Vagina (tissue), 2 donors: ENCODE measurements around the gene LIPE. TPM values are rescaled to one million over a fixed set of nuclear protein-coding genes. Genes with fewer than 3 reads are reported as not detected.

ENCODE experiments used
- DNase-seq, 2 donors: peaks; one replicate each; pipeline ENCODE4 v3.0.0-alpha.2; 2017; ENCODE audit errors: extremely low spot score in 2 of 2
- H3K27ac ChIP-seq: fragments of 200-600 bp; sonication (generic); one replicate; pipeline ENCODE4 v1.5.1; 2019
- H3K27me3 ChIP-seq: fragments of 200-600 bp; sonication (generic); one replicate; pipeline ENCODE4 v1.5.1; 2019
- H3K36me3 ChIP-seq, 2 donors: fragments of 200-600 bp; sonication (generic); one replicate each; pipeline ENCODE4 v1.5.1; 2017 to 2019
- H3K4me1 ChIP-seq: fragments of 200-600 bp; sonication (generic); one replicate; pipeline ENCODE4 v1.5.1; 2019
- H3K4me3 ChIP-seq, 2 donors: fragments of 200-600 bp; sonication (generic); 1 replicate in 1 of 2; 2 replicates in 1 of 2; pipeline ENCODE4 v1.5.1; 2016 to 2019
- H3K9me3 ChIP-seq: fragments of 200-600 bp; sonication (generic); one replicate; pipeline ENCODE4 v1.5.1; 2019
- CTCF ChIP-seq, 3 experiments: fragments of 450-650 bp in 2 of 3; fragments of 200-600 bp in 1 of 3; sonication (generic) in 1 of 3; IDR thresholded peaks; one replicate each; pipeline ENCODE4 v1.5.1; 2017 to 2019; ENCODE audit warnings: antibody characterized with exemption in 3 of 3, mild to moderate bottlenecking in 2 of 3, moderate library complexity in 2 of 3
- POLR2A ChIP-seq, 2 donors: fragments of 450-650 bp; IDR thresholded peaks; one replicate each; pipeline ENCODE4 v1.6.1; 2017; ENCODE audit warnings: antibody characterized with exemption in 2 of 2, mild to moderate bottlenecking in 2 of 2, moderate library complexity in 2 of 2
- POLR2AphosphoS5 ChIP-seq, 2 donors: sonication (generic); formaldehyde crosslinking; IDR thresholded peaks; one replicate each; pipeline ENCODE4 v1.9.0; 2017; ENCODE audit warnings: antibody characterized with exemption in 2 of 2, mild to moderate bottlenecking in 2 of 2, low read depth in 1 of 2; ENCODE audit not compliant: insufficient read depth in 1 of 2
- intact Hi-C: fragments of 100-400 bp; cut with DNase I; formaldehyde crosslinking; loops from one replicate; pipeline ENCODE4 v1.15.1; 2023
- total RNA-seq: library from RNA; depleted of rRNA; stranded (reverse); fragments of >200 nt; gene quantifications from one replicate; pipeline ENCODE4 v1.2.3, GENCODE V29; 2016

LIPE gene, protein sequence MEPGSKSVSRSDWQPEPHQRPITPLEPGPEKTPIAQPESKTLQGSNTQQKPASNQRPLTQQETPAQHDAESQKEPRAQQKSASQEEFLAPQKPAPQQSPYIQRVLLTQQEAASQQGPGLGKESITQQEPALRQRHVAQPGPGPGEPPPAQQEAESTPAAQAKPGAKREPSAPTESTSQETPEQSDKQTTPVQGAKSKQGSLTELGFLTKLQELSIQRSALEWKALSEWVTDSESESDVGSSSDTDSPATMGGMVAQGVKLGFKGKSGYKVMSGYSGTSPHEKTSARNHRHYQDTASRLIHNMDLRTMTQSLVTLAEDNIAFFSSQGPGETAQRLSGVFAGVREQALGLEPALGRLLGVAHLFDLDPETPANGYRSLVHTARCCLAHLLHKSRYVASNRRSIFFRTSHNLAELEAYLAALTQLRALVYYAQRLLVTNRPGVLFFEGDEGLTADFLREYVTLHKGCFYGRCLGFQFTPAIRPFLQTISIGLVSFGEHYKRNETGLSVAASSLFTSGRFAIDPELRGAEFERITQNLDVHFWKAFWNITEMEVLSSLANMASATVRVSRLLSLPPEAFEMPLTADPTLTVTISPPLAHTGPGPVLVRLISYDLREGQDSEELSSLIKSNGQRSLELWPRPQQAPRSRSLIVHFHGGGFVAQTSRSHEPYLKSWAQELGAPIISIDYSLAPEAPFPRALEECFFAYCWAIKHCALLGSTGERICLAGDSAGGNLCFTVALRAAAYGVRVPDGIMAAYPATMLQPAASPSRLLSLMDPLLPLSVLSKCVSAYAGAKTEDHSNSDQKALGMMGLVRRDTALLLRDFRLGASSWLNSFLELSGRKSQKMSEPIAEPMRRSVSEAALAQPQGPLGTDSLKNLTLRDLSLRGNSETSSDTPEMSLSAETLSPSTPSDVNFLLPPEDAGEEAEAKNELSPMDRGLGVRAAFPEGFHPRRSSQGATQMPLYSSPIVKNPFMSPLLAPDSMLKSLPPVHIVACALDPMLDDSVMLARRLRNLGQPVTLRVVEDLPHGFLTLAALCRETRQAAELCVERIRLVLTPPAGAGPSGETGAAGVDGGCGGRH
- total RNA-seq = 102 TPM

GRCh38 chr19:42427313-42427712, at the start of gene LIPE:
LIPE (minus strand) TSS chr19:42427388; CDS start chr19:42427149, 239 bp downstream.
- H3K4me3 ChIP-seq = no peak within 1 kb of the TSS
- peaks cover 7% of the 10 kb centered on the region for H3K27me3 ChIP-seq
- H3K27ac ChIP-seq = no peak within 1 kb of the TSS
- no peaks in the 10 kb centered on the region for H3K36me3 ChIP-seq
- no peaks in the 10 kb centered on the region for H3K9me3 ChIP-seq
- intact Hi-C loops = no loop called here
- no peak for TF ChIP-seq POLR2A (IDR thresholded peaks at IDR 0.05)
- H3K4me1 ChIP-seq = peaks cover 27% of the 10 kb centered on the region
- no peak for DNase-seq

- Histone ChIP-seq H3K27ac (no peak overlapping the region), H3K4me3 (no peak overlapping the region), H3K4me1 (peaks cover 12% of the 10 kb centered on the region), H3K9me3 (no peaks in the 10 kb centered on the region), H3K27me3 (no peaks in the 10 kb centered on the region), H3K36me3 (no peaks in the 10 kb centered on the region)
- no peak for TF ChIP-seq POLR2A (IDR thresholded peaks at IDR 0.05)
- no peak for TF ChIP-seq POLR2AphosphoS5 (IDR thresholded peaks at IDR 0.05; ENCODE audit: insufficient read depth in 1 of 2, low read depth in 1 of 2)
- no peak for DNase-seq
- intact Hi-C loops = no loop called here
These were observed 48.2 kb upstream of the LIPE start for GRCh38 chr19:42475366-42475765.

GRCh38 chr19:42474743-42475142, 47.6 kb upstream of the LIPE start:
- Histone ChIP-seq H3K27me3 (no peaks in the 10 kb centered on the region), H3K36me3 (no peaks in the 10 kb centered on the region), H3K4me3 (no peak overlapping the region), H3K4me1 (peaks cover 12% of the 10 kb centered on the region), H3K27ac (no peak overlapping the region), H3K9me3 (no peaks in the 10 kb centered on the region)
- no peak for DNase-seq
- intact Hi-C loops = no loop called here
- TF ChIP-seq POLR2AphosphoS5 (IDR thresholded peaks at IDR 0.05; ENCODE audit: insufficient read depth in 1 of 2, low read depth in 1 of 2) (no peak), POLR2A (IDR thresholded peaks at IDR 0.05) (no peak), CTCF (IDR thresholded peaks at IDR 0.05) (no peak)

- DNase-seq = no peak
- TF ChIP-seq POLR2AphosphoS5 (IDR thresholded peaks at IDR 0.05; ENCODE audit: insufficient read depth in 1 of 2, low read depth in 1 of 2) (no peak), CTCF (IDR thresholded peaks at IDR 0.05) (no peak), POLR2A (IDR thresholded peaks at IDR 0.05) (no peak)
- no peaks in the 10 kb centered on the region for H3K9me3 ChIP-seq
- no peak overlapping the region for H3K27ac ChIP-seq
- no peaks in the 10 kb centered on the region for H3K36me3 ChIP-seq
- H3K27me3 ChIP-seq = no peaks in the 10 kb centered on the region
- H3K4me3 ChIP-seq = no peak overlapping the region
- H3K4me1 ChIP-seq = peaks cover 12% of the 10 kb centered on the region
- intact Hi-C loops = no loop called here
These were observed 46.5 kb upstream of the LIPE start for GRCh38 chr19:42473686-42474085.

GRCh38 chr19:42472402-42473147, 45.4 kb upstream of the LIPE start:
- DNase-seq = no peak
- TF ChIP-seq POLR2AphosphoS5 (IDR thresholded peaks at IDR 0.05; ENCODE audit: insufficient read depth in 1 of 2, low read depth in 1 of 2) = no peak
- no peak for TF ChIP-seq CTCF (IDR thresholded peaks at IDR 0.05)
- no peak for TF ChIP-seq POLR2A (IDR thresholded peaks at IDR 0.05)
- H3K27ac ChIP-seq = no peak overlapping the region
- H3K27me3 ChIP-seq = no peaks in the 10 kb centered on the region
- peaks cover 12% of the 10 kb centered on the region for H3K4me1 ChIP-seq
- intact Hi-C loops = no loop called here
- no peaks in the 10 kb centered on the region for H3K36me3 ChIP-seq
- no peak overlapping the region for H3K4me3 ChIP-seq
- H3K9me3 ChIP-seq = no peaks in the 10 kb centered on the region
